Peyer's patch (tissue), 4 donors: ENCODE measurements around the gene MLF1.

Experiments
- POLR2A ChIP-seq, 2 donors: fragments of 450-650 bp; IDR thresholded peaks; one replicate each; pipeline ENCODE4 v1.5.1; 2017; ENCODE audit warnings: antibody characterized with exemption in 2 of 2, mild to moderate bottlenecking in 2 of 2, moderate library complexity in 2 of 2
- TF ChIP-seq, protein P1 (sequence below), 6 experiments: fragments of 450-650 bp in 4 of 6; fragments of 200-600 bp in 2 of 6; sonication (generic) in 1 of 6; IDR thresholded peaks; one replicate each; pipeline ENCODE4 v1.5.1; 2017 to 2019; ENCODE audit warnings: antibody characterized with exemption in 6 of 6, mild to moderate bottlenecking in 3 of 6, moderate library complexity in 1 of 6

DNA sequence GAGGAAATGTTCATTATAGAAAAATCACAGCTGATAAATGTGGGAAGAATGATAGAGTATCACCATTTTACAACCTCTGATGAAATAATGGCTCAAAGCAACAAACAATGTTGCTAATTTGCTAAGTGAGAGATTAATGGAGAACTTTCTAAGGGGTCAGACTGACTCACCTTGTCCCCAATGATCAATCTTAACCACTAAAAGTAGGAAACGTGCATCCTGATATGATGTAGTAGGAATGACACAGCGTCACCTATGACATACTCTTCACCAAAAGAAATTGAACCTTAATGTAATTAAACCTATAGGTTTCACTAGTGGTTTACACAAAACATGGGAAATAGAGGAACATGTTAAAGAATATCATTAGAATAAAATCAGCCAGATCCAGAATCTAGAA is 35.1 kb upstream of the MLF1 start:
- TF ChIP-seq, protein P1, sequence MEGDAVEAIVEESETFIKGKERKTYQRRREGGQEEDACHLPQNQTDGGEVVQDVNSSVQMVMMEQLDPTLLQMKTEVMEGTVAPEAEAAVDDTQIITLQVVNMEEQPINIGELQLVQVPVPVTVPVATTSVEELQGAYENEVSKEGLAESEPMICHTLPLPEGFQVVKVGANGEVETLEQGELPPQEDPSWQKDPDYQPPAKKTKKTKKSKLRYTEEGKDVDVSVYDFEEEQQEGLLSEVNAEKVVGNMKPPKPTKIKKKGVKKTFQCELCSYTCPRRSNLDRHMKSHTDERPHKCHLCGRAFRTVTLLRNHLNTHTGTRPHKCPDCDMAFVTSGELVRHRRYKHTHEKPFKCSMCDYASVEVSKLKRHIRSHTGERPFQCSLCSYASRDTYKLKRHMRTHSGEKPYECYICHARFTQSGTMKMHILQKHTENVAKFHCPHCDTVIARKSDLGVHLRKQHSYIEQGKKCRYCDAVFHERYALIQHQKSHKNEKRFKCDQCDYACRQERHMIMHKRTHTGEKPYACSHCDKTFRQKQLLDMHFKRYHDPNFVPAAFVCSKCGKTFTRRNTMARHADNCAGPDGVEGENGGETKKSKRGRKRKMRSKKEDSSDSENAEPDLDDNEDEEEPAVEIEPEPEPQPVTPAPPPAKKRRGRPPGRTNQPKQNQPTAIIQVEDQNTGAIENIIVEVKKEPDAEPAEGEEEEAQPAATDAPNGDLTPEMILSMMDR (IDR thresholded peaks at IDR 0.05) = no peak
- no peak for TF ChIP-seq POLR2A (IDR thresholded peaks at IDR 0.05)
